Upper lobe of right lung (tissue), 1 donor: ENCODE measurements around the gene MYLK4. TPM values are rescaled to one million over a fixed set of nuclear protein-coding genes. Genes with fewer than 3 reads are reported as not detected.

ENCODE experiments used
- ATAC-seq: fragments of 200-7000 bp; cut with Tn5 transposase; one replicate; pipeline ENCODE4 v1.9.1; 2020; ENCODE audit warnings: mild to moderate bottlenecking, moderate library complexity
- DNase-seq: peaks from one replicate; pipeline ENCODE4 v3.0.0-alpha.2; 2020
- H3K27ac ChIP-seq: fragments of 200-600 bp; one replicate; pipeline ENCODE4 v1.8.0; 2022
- H3K27me3 ChIP-seq: fragments of 200-600 bp; one replicate; pipeline ENCODE4 v1.8.0; 2022; ENCODE audit warnings: mild to moderate bottlenecking
- H3K36me3 ChIP-seq: fragments of 200-600 bp; one replicate; pipeline ENCODE4 v1.8.0; 2022
- H3K4me1 ChIP-seq: fragments of 200-600 bp; one replicate; pipeline ENCODE4 v1.8.0; 2022
- H3K4me3 ChIP-seq: fragments of 200-600 bp; one replicate; pipeline ENCODE4 v1.8.0; 2022; ENCODE audit warnings: mild to moderate bottlenecking
- H3K9me3 ChIP-seq: fragments of 200-600 bp; one replicate; pipeline ENCODE4 v1.8.0; 2022
- CTCF ChIP-seq: fragments of 200-600 bp; IDR thresholded peaks from one replicate; pipeline ENCODE4 v1.8.0; 2022; ENCODE audit warnings: antibody characterized with exemption
- intact Hi-C: fragments of 100-400 bp; cut with DNase I; formaldehyde crosslinking; loops from one replicate; pipeline ENCODE4 v1.11.0; 2022
- total RNA-seq: library from RNA; stranded (reverse); fragmentation: NEBNext Ultra II Directional; extraction: Animal tissue kit (Norgen Biotek cat#: 25700); gene quantifications from one replicate; pipeline ENCODE4 v1.2.1, GENCODE V29; 2021
- donor health status: DM: no; HTN: yes; CAD: no; lungs with severe emphysema.

The MYLK4 gene
- total RNA-seq, 1 donor from 2014 or later, result 0.84 TPM

GRCh38 chr6:2732503-2733089 lies 18.1 kb downstream of the MYLK4 start:
- Histone ChIP-seq H3K27ac (no peak overlapping the region), H3K27me3 (no peaks in the 10 kb centered on the region), H3K4me1 (peaks cover 10% of the 10 kb centered on the region), H3K36me3 (no peaks in the 10 kb centered on the region), H3K4me3 (no peak overlapping the region), H3K9me3 (no peaks in the 10 kb centered on the region)
- ATAC-seq (peak; percentile 24), DNase-seq (no peak)
- TF ChIP-seq CTCF, result no peak
- intact Hi-C loops, result no loop called here

DNA sequence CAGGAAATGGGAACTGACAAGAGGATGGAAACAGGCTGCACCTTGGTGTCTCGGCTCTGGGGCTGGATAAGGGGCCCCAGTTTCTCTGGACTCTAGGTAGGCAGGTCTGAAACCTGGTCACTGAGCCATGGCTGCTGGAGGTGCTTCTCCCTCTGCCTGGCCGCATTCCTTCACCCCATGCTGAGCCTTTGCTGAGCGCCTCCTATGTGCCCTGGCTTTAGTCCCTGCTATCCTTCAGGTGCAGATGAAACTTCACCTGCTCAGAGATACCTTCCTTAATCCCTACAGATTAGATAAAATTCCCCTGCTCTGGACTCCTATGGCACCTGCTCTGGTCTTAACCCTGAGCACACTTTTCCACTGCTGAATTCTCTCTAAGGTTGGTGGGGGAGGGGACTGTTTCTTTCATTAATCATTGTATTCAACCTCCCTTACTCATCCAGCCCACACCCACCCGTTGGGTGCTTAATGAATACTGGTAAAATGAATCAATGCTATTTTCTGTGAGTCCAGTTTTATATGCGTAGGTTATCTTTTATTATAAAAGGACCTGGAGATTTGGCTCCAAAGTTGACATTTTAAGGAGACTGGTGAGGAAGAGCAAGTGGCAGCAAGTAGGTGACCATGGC lies 19.3 kb downstream of the MYLK4 start:
- no peaks in the 10 kb centered on the region for H3K36me3 ChIP-seq
- no peaks in the 10 kb centered on the region for H3K27me3 ChIP-seq
- DNase-seq (no peak), ATAC-seq (no peak)
- H3K4me3 ChIP-seq, result no peak overlapping the region
- peaks cover 10% of the 10 kb centered on the region for H3K4me1 ChIP-seq
- H3K27ac ChIP-seq, result no peak overlapping the region
- H3K9me3 ChIP-seq, result no peaks in the 10 kb centered on the region
- intact Hi-C loops, result no loop called here
- no peak for TF ChIP-seq CTCF

GRCh38 chr6:2730353-2731107 lies 20.2 kb downstream of the MYLK4 start:
- Histone ChIP-seq H3K4me3 (no peak overlapping the region), H3K27ac (no peak overlapping the region), H3K4me1 (peaks cover 10% of the 10 kb centered on the region), H3K9me3 (no peaks in the 10 kb centered on the region), H3K36me3 (no peaks in the 10 kb centered on the region), H3K27me3 (no peaks in the 10 kb centered on the region)
- ATAC-seq, result no peak
- intact Hi-C loops, result no loop called here
- DNase-seq, result no peak
- TF ChIP-seq CTCF, result no peak

DNA sequence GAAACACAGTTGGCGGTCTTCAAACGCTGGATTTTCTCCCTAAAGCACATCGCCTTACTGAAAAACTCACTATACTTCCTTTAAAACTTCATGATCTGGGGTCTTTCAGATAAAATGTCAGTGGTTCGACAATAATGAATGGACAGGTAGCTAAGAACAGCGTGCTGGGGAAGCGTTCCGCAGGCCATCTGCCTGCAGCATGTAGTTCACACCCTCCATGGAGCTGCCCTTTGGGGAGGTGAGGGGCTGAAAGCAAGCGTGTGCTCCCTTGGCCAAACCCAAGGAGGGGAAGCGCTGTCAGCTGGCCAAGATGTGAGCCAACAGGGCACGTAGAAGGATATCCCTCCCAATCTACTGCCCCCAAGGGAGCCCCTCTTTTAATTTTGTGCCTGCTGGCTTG lies 20.8 kb downstream of the MYLK4 start:
- H3K36me3 ChIP-seq, result no peaks in the 10 kb centered on the region
- DNase-seq, result no peak
- TF ChIP-seq CTCF, result no peak
- intact Hi-C loops, result no loop called here
- peaks cover 10% of the 10 kb centered on the region for H3K4me1 ChIP-seq
- H3K27ac ChIP-seq, result no peak overlapping the region
- no peak for ATAC-seq
- H3K9me3 ChIP-seq, result no peaks in the 10 kb centered on the region
- H3K4me3 ChIP-seq, result no peak overlapping the region
- no peaks in the 10 kb centered on the region for H3K27me3 ChIP-seq

- Histone ChIP-seq H3K9me3 (peaks cover 4% of the 10 kb centered on the region), H3K27ac (no peak overlapping the region), H3K4me3 (no peak overlapping the region), H3K27me3 (no peaks in the 10 kb centered on the region), H3K4me1 (no peaks in the 10 kb centered on the region), H3K36me3 (no peaks in the 10 kb centered on the region)
- DNase-seq (no peak), ATAC-seq (peak; percentile 67)
- intact Hi-C loops, result no loop called here
- TF ChIP-seq CTCF, result no peak
Observed at GRCh38 chr6:2725999-2726567, 24.6 kb downstream of the MYLK4 start.
